Measurements from ENCODE around the gene SPRY4.

DNA sequence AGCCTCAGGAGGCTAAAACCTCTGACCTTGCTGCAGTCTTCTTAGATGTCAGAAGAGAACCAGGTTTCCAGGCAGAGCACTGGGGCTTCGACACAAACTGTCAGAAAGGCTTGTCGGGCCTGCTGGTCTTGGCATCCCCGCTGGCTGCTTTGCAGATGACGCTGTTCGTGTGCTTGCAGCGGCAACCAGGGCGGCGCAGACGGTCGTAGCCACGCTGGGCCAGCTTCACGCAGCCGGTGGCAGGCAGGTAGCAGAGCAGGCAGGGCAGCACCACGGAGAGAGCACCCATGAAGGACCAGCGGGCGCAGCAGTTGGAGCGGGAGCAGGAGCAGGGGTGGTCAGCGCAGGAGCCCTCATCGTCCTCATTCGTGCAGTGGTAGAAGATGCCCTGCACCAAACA, 10.7 kb downstream of the SPRY4 start:
- TF ChIP-seq, protein P1, sequence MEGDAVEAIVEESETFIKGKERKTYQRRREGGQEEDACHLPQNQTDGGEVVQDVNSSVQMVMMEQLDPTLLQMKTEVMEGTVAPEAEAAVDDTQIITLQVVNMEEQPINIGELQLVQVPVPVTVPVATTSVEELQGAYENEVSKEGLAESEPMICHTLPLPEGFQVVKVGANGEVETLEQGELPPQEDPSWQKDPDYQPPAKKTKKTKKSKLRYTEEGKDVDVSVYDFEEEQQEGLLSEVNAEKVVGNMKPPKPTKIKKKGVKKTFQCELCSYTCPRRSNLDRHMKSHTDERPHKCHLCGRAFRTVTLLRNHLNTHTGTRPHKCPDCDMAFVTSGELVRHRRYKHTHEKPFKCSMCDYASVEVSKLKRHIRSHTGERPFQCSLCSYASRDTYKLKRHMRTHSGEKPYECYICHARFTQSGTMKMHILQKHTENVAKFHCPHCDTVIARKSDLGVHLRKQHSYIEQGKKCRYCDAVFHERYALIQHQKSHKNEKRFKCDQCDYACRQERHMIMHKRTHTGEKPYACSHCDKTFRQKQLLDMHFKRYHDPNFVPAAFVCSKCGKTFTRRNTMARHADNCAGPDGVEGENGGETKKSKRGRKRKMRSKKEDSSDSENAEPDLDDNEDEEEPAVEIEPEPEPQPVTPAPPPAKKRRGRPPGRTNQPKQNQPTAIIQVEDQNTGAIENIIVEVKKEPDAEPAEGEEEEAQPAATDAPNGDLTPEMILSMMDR (conservative IDR thresholded peaks at IDR 0.05; ENCODE audit: low read depth, low read length): no peak
- TF ChIP-seq POLR2A (IDR thresholded peaks at IDR 0.05; ENCODE audit: low read depth, low read length) (no peak), RFX5 (IDR thresholded peaks at IDR 0.05; ENCODE audit: low read depth, low read length) (no peak)

Measured in IMR-90 (cell line).